H54 (cell line): ENCODE results near the gene C10orf53.

ENCODE experiments used
- DNase-seq: peaks from one replicate; pipeline ENCODE4 v3.0.0; 2011; ENCODE audit warnings: low spot score, mixed read lengths; ENCODE audit not compliant: insufficient read length
- FAIRE-seq: peaks from 3 replicates; lab custom pipeline; 2011; peaks lifted over from hg19 to GRCh38; lab: Jason Lieb, UNC
- POLR2A ChIP-seq: IDR thresholded peaks from 2 replicates; pipeline ENCODE4 v1.6.1; 2011; ENCODE audit warnings: low read depth, mild to moderate bottlenecking, low read length

C10orf53 gene

GRCh38 chr10:49743464-49744075 lies 64.1 kb downstream of the C10orf53 start:
- TF ChIP-seq POLR2A = no peak
- DNase-seq (no peak), FAIRE-seq (no peak)

- FAIRE-seq = no peak
- no peak for DNase-seq
- TF ChIP-seq POLR2A = no peak
Observed at GRCh38 chr10:49744091-49744685, 64.7 kb downstream of the C10orf53 start.

GRCh38 chr10:49744924-49745605 lies 65.6 kb downstream of the C10orf53 start:
- DNase-seq (no peak), FAIRE-seq (no peak)
- no peak for TF ChIP-seq POLR2A

- TF ChIP-seq POLR2A = no peak
- DNase-seq = no peak
- FAIRE-seq = no peak
Observed at GRCh38 chr10:49745756-49746155, 66.3 kb downstream of the C10orf53 start.

GRCh38 chr10:49746626-49747302 lies 67.3 kb downstream of the C10orf53 start:
- no peak for FAIRE-seq
- no peak for DNase-seq

More at GRCh38 chr10:49746626-49747302, 67.3 kb downstream of the C10orf53 start:
- no peak for TF ChIP-seq POLR2A
